Measurements from ENCODE around the gene SEBOX.

SEBOX gene

GRCh38 chr17:28338056-28338768, 26.8 kb downstream of the SEBOX start:
- DNase-seq = no peak

GRCh38 chr17:28335959-28336871, 28.8 kb downstream of the SEBOX start:
- peak; percentile 75 for DNase-seq

- peak; percentile 98 for DNase-seq
These were observed 29.6 kb downstream of the SEBOX start, which contains the start of the genes IFT20 and TNFAIP1 for GRCh38 chr17:28335201-28335958. Gene IFT20, minus strand, starts transcription at chr17:28335472. Its CDS starts 3,487 bp downstream, at chr17:28331985. Gene TNFAIP1, plus strand, starts transcription at chr17:28335761. Its CDS starts 3,761 bp downstream, at chr17:28339522.

- no peak for DNase-seq
These were observed 30.3 kb downstream of the SEBOX start for GRCh38 chr17:28334666-28335200.

GRCh38 chr17:28334171-28334570, 30.8 kb downstream of the SEBOX start:
- DNase-seq = no peak

- DNase-seq = no peak
These were observed 31.8 kb downstream of the SEBOX start for GRCh38 chr17:28333083-28333746.

GRCh38 chr17:28331891-28332420, 33.0 kb downstream of the SEBOX start:
- DNase-seq = no peak

GRCh38 chr17:28330671-28331070, 34.3 kb downstream of the SEBOX start:
- no peak for DNase-seq

GRCh38 chr17:28328325-28328724, 36.7 kb downstream of the SEBOX start:
- DNase-seq = no peak

- no peak for DNase-seq
These were observed 37.3 kb downstream of the SEBOX start for GRCh38 chr17:28327709-28328108.

GRCh38 chr17:28327031-28327607, 37.9 kb downstream of the SEBOX start:
- no peak for DNase-seq

GRCh38 chr17:28326114-28326513, 38.9 kb downstream of the SEBOX start:
- peak; percentile 77 for DNase-seq

- DNase-seq = no peak
These were observed 39.8 kb downstream of the SEBOX start for GRCh38 chr17:28325211-28325610.

- no peak for DNase-seq
These were observed 40.2 kb downstream of the SEBOX start for GRCh38 chr17:28324781-28325180.

- DNase-seq = no peak
These were observed 40.7 kb downstream of the SEBOX start for GRCh38 chr17:28324267-28324745.

- no peak for DNase-seq
These were observed 44.6 kb downstream of the SEBOX start for GRCh38 chr17:28320215-28321061.

- DNase-seq = no peak
These were observed 45.4 kb downstream of the SEBOX start for GRCh38 chr17:28319598-28319935.

- DNase-seq = peak; percentile 95
These were observed 46.0 kb downstream of the SEBOX start, which contains the start of gene TMEM97 for GRCh38 chr17:28318759-28319597. Gene TMEM97, plus strand, starts transcription at chr17:28319200. Its CDS starts 40 bp downstream, at chr17:28319240.

All from NCI-H510A (cell line).